Measurements from ENCODE around the gene TGM2.
A peak's percentile ranks its signal among the peaks of the same experiment; 100 is the strongest.

The TGM2 gene

DNA sequence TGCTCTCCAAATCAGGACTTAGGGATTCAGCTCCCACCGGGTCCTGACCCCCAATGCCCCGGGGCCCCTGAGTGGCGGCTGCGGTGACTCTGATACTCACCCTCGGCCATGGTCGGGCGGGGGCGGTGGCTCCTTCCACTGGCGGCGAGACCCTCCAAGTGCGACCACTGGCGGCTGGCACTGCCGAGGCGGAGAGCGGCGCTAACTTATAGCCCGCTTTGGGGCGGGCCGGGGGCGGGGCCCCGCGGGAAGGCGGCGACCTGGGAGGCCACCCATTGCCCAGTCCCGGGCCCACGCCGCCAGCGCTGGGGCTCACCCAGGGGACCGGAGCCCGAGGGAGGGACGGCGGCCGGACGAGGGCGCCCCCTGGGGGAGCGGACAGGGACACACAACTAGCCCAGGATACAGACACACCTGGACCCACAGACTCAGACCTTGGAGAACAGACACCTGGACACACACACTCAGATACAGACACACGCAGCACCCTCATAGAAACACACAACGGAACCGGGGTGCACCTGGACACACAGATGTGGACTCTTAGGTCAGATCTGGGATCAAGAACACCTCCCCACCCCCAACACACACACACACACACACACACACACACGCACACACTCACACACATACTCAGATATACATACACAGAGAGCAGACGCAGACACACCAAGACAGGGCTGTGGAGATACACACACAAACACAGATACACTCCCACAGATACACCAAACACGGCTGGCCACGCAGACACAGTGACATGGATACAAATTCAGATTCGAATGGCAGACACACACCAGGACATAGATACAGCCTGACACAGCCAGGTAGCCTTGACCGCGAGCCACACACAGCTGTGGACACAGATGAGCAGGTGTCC lies at the start of gene TGM2:
Gene TGM2 (minus strand): TSS at position 182 of the 877 bp plus-strand sequence. CDS start 72 bp downstream, at position 110.
- Mint-ChIP-seq H3K4me3 (no peak within 1 kb of the TSS), H3K4me1 (peaks cover 25% of the 10 kb centered on the region), H3K9me3 (no peaks in the 10 kb centered on the region), H3K27ac (peak within 1 kb of the TSS in 1 of 2 donors; percentile 15), H3K27me3 (peaks cover 42% of the 10 kb centered on the region)
- peak; percentile 84 for ATAC-seq
- DNase-seq, result peak; percentile 47 to 52

DNA sequence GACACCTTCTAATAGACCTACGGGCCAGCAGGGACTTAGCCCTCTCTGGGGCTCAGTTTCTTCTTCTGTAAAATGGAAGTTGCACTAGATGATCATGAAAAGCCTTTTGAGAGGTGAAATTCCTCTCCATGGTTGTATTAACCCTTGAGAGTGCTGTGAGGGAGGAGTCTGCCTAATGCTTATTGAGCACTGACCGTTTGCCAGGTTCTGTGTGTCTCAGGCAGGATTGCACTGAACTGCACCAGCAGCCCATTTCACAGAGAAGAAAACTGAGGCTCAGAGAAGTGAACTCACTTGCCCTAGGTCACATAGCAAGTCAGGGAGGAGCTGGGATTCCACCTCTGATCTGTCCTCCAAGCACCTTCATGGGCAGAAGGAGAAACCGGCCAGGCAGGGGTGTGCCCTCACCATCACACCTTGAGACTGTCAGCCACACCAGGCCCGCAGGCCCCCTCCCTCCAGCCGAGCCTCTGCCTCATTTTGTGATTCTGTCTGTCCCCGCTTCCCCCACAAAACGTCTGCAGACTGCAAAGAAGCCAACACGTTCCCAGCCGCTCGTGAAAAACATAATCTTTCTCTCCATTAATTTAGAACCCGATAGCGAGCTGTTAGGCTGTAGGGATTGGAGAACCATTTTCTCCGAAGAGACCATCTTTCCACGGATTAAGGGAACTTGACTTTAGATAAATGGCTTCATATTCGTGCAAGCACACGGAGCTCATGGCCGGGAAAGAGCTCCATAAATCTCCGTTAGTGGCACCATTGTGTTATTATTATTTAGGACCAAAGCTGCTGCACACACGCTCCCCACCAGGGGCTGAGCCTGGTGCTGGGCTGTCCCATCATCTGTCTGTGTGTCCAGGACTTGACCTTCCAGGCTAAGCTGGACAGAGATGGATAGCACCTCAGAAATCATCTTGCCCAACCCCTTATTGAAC lies 49.5 kb upstream of the TGM2 start:
- Mint-ChIP-seq H3K27ac (peak overlapping the region in 1 of 2 donors; percentile 42), H3K4me3 (no peak overlapping the region), H3K4me1 (no peaks in the 10 kb centered on the region), H3K9me3 (no peaks in the 10 kb centered on the region), H3K27me3 (peaks cover 27% of the 10 kb centered on the region)
- DNase-seq, result no peak
- no peak for ATAC-seq

DNA sequence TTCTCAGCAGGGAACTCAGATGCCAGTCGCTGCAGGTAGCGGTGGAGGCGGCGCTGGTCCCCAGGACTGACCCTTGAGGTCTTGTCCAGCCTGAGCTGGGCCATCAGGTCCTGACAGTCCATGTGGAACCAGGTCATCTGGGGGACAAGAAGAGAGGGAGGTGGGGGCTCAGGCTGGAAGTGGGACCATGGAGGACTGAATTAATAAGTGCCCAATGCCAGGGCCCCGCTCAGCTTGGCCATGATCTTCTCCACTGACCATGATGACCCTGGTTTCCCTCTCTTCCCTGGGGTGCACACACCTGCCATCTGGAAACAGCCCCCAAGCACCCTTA lies 48.5 kb upstream of the TGM2 start:
- peaks cover 31% of the 10 kb centered on the region for H3K27me3 Mint-ChIP-seq
- no peaks in the 10 kb centered on the region for H3K4me1 Mint-ChIP-seq
- ATAC-seq, result no peak
- no peaks in the 10 kb centered on the region for H3K9me3 Mint-ChIP-seq
- H3K27ac Mint-ChIP-seq, result no peak overlapping the region
- H3K4me3 Mint-ChIP-seq, result no peak overlapping the region
- no peak for DNase-seq

DNA sequence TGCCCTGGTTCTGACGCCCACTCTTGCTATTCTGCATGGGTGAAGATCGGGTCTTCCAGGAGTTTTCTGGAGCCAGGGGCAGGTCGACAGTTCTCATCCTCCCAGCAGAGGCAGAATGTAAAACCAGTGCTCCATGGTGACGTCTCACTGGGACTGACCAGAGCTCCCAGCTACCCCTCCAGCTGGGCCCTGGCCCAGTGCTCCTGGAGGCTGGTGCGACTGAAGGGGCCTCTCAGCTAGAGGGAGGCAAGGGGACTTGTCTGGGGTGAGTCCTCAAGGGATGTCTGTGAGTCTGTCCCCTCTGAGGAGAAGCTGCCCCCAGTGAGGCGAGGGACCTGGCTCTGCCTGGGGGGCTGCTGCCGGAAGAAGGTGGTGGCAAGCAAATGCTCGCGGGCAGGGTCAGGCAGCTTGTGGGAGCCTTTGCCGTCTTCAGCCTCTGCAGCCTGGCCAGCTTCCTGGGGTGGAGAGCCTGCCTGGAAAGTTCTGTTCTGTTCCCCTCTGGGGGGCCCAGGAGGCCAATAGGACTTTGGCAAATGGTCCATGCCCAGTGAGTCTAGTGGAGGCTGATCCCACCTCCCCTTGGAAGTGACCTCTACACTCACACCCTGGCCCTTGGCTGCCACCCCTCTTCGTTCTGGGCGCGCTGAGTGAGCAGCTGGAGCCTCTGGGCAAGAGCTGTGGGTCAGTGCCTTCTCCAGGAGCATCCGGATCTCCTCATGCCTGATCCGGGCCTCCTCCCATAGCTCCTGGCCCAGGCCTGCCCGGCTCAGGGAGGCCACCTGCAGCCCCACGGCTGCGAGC lies 47.9 kb upstream of the TGM2 start:
- peaks cover 36% of the 10 kb centered on the region for H3K27me3 Mint-ChIP-seq
- no peaks in the 10 kb centered on the region for H3K9me3 Mint-ChIP-seq
- H3K4me3 Mint-ChIP-seq, result no peak overlapping the region
- ATAC-seq, result no peak
- no peak overlapping the region for H3K27ac Mint-ChIP-seq
- H3K4me1 Mint-ChIP-seq, result no peaks in the 10 kb centered on the region
- DNase-seq, result no peak

DNA sequence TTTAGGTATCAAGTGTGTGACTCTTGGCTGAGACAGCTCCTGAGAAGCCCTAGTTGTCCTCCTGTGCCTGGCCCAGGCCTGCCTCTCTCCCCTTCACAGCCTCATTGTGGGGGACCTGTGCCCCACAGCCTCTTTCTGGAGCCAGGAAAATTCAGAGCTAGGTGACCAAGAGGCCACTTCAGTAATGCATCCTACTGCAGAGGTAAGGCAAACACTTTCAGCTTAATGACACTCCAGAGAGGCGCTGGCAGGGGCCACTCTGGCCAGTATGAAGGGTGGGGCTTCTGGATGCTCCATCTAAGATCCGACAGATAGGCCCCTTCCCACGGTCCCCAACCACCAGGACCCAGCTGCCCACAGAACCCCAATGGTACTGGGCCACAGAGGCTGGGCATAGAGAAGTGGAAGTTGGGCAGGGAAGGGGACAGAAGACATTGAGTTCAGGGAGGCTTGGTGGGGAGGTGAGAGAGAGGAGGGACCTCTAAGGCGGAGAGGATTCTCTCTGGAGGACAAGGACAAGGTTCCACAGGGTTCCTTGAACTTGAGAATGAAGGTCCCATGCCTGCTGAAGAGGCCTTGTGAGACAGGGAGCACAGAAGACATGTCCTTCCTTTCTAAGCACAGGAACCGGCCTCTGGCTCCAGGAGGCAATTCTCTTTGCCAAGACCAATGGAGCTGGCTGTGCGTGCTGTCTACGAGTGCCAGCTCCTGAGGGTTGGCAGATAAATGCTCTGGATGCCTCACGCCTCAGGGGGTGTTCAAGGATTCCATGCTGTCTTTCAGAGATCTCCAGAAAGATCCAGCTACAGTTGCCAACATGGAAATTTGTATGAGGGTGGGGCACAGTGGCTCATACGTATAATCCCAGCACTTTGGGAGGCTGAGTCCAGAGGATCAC lies 46.4 kb upstream of the TGM2 start:
- H3K4me3 Mint-ChIP-seq, result no peak overlapping the region
- peak overlapping the region; percentile 40 to 82 for H3K27ac Mint-ChIP-seq
- H3K27me3 Mint-ChIP-seq, result peaks cover 36% of the 10 kb centered on the region
- DNase-seq (no peak), ATAC-seq (no peak)
- no peaks in the 10 kb centered on the region for H3K9me3 Mint-ChIP-seq
- no peaks in the 10 kb centered on the region for H3K4me1 Mint-ChIP-seq

DNA sequence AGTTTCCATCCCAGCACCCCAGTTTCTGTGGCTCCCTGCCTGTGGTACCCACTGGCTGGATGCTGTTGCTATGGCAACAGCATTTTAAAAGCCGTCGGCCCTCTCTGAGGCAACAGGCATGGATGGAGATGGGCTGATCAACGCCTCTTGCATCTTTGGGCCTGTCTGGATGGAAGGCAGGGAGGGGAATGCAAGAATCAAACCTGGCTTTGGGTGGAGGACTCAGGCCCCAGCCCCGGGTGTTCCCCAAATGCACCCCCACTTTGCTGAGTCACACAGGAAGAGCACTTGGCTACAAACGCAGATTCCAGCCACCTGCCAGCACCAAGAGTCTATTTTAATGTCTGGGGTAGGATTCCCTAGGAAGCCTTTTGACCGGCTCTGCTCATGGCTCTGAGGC lies 45.7 kb upstream of the TGM2 start:
- no peak overlapping the region for H3K4me3 Mint-ChIP-seq
- ATAC-seq (no peak), DNase-seq (no peak)
- no peak overlapping the region for H3K27ac Mint-ChIP-seq
- no peaks in the 10 kb centered on the region for H3K9me3 Mint-ChIP-seq
- H3K4me1 Mint-ChIP-seq, result no peaks in the 10 kb centered on the region
- H3K27me3 Mint-ChIP-seq, result peaks cover 36% of the 10 kb centered on the region

DNA sequence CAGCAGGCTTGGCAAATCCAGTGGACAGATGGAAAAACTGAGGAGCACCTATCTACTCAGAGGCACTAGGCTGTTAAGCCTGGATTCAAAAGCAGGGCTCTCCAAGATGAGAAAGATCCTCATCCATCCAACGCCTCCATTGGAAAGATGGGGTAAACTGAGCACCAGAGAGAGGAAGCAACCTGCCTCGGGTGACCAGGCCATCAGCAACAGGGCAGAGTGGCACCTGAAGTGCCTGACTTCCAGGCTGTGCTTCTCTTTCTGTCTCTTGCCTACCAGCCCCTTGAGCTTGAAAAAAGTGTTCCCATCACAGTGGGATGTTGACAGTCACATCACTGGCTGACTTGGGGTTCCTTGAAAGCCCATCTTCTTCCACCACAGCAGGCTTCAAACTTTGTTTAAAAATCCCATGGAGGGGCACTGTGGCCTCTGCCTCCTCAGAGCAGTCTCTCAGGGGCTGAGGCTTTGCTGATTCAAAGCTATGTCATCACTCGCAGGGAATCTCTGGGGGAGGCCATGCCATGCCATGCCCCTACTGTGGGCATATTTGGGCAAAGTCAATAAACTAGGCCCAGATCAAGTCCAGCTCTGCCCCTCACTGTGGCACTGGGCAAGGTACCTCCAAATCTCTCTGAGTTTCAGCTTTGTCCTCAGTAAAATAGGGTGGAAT lies 44.8 kb upstream of the TGM2 start:
- H3K4me1 Mint-ChIP-seq, result no peaks in the 10 kb centered on the region
- H3K9me3 Mint-ChIP-seq, result no peaks in the 10 kb centered on the region
- peak overlapping the region in 1 of 2 donors; percentile 12 for H3K27ac Mint-ChIP-seq
- ATAC-seq (no peak), DNase-seq (no peak)
- H3K27me3 Mint-ChIP-seq, result peaks cover 34% of the 10 kb centered on the region
- no peak overlapping the region for H3K4me3 Mint-ChIP-seq

DNA sequence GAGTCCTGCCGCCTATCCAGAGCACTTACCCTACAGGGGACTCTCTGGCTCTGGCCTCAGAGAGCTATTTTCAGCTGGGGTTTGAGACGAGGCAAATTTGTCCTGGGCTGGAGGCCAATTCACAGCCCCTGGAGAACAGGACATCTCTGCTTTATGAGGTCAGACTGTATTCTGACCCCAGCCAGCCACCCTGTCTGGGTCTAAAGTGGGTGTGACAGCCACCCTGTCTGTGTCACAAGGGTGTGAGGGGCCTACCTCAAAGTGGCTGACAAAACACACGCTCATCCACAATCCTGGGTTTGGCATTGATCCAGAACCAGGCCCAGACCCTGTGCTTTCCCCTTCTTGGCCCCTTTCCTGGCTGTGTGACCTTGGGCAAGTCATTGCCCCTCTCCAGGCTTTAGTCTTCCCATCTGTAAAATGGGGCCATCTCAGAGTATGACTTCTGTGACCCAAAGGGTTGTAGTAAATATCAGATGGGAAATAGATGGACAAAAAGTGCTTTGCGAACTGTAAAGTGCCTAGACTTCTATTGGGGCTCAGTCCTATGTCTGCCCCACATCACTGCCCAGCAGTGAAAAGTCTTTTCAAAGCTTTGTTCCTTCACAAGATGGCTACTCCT lies 44.1 kb upstream of the TGM2 start:
- Mint-ChIP-seq H3K4me3 (no peak overlapping the region), H3K4me1 (no peaks in the 10 kb centered on the region), H3K27ac (no peak overlapping the region), H3K9me3 (no peaks in the 10 kb centered on the region), H3K27me3 (peaks cover 34% of the 10 kb centered on the region)
- DNase-seq (no peak), ATAC-seq (no peak)

DNA sequence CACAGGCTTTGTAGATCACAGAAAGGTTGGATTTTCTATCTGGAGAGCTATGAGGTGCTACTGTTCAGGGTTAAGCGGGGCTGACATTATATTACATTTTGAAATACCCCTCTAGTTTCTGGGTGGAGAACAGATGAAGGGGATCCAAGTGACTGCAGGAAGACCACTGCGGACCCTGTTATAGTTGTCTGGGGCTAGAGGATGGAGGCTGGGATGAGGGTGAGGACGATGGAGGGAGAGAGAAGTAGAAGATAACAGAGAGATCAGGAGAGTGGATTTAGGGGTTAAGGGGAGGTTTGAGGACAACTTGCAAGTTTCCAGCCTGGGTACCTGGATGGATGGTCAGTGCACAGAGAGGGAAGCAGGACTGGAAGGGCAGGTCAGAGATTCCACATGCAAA lies 43.5 kb upstream of the TGM2 start:
- H3K4me3 Mint-ChIP-seq, result no peak overlapping the region
- no peak overlapping the region for H3K27ac Mint-ChIP-seq
- peaks cover 34% of the 10 kb centered on the region for H3K27me3 Mint-ChIP-seq
- ATAC-seq, result no peak
- no peaks in the 10 kb centered on the region for H3K4me1 Mint-ChIP-seq
- no peak for DNase-seq
- H3K9me3 Mint-ChIP-seq, result no peaks in the 10 kb centered on the region

DNA sequence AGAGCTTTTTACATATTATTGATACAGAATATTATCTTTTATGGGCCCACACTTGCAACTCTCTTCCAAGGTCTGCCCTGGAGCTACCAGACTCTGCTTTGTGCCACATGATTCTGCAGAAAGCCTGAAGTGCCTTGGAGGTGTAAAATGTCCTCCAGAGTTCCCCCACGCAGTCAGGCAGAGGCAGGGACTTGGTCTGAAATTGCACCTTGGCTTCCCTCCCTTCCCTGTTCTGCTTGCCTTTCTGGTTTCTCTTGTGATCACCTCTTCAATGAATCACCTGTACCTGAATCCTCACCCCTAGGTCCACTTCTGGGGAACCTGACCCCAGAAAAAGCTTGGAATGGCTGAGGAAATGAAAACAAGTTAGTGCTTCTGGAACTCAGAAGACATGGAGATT lies 43.0 kb upstream of the TGM2 start:
- Mint-ChIP-seq H3K27me3 (peaks cover 35% of the 10 kb centered on the region), H3K9me3 (no peaks in the 10 kb centered on the region), H3K4me3 (no peak overlapping the region), H3K27ac (no peak overlapping the region), H3K4me1 (no peaks in the 10 kb centered on the region)
- no peak for DNase-seq
- no peak for ATAC-seq

DNA sequence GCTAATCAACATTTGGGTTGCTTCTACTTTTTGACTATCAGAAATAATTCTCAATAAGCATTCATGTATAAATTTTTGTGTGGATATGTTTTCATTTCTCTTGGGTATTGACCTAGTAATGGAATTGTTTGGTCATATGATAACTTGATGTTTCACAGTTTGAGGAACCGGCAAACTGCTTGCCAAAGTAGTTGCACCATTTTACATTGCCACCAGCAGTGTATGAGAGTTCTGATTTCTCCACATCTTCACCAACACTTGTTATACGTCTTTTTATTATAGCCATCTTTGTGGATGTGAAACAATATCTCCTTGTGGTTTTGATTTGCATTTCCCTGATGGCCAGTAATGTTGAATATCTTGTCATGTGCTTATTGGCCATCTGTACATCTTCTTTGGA lies 42.6 kb upstream of the TGM2 start:
- Mint-ChIP-seq H3K27me3 (peaks cover 40% of the 10 kb centered on the region), H3K27ac (peak overlapping the region in 1 of 2 donors; percentile 57), H3K9me3 (no peaks in the 10 kb centered on the region), H3K4me1 (no peaks in the 10 kb centered on the region), H3K4me3 (no peak overlapping the region)
- ATAC-seq, result no peak
- DNase-seq, result no peak

DNA sequence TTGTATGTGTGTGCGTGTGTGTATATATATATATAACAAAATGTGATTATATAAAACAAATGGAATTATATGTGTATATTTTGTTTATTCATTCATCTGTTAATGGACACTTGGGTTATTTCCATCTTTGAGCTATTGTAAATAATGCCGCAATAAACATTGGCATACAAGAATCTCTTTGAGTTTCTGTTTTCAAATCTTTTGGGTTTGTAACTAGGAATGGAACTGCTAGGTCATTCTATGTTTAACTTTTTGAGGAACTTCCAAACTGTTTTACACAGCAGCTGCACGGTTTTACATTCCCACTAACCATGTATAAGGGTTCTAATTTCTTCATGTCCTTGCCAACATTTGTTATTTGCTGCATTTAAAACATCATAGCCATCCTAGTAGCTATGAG lies 39.9 kb upstream of the TGM2 start:
- Mint-ChIP-seq H3K4me3 (no peak overlapping the region), H3K4me1 (no peaks in the 10 kb centered on the region), H3K27ac (peak overlapping the region in 1 of 2 donors; percentile 34), H3K9me3 (no peaks in the 10 kb centered on the region), H3K27me3 (peaks cover 39% of the 10 kb centered on the region)
- DNase-seq (no peak), ATAC-seq (no peak)

DNA sequence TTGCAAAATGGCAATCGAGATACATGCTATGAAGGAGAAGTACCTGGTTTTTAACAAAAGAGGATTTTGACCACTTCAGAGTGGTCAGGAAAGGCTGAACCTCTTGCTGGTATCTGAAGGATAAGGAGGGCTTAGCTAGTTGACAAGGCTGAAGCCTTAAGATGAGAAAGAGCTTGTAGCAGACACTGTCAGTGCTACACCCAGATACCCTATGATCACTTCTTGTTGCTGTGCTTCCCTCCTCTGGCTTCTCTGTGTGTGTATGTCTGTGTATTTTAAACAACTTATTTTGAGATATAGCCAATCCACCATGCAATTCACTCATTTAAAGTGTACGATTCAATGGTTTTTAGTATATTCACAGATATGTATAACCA lies 38.9 kb upstream of the TGM2 start:
- H3K4me1 Mint-ChIP-seq, result no peaks in the 10 kb centered on the region
- H3K9me3 Mint-ChIP-seq, result no peaks in the 10 kb centered on the region
- no peak overlapping the region for H3K4me3 Mint-ChIP-seq
- DNase-seq, result no peak
- H3K27me3 Mint-ChIP-seq, result peaks cover 39% of the 10 kb centered on the region
- no peak overlapping the region for H3K27ac Mint-ChIP-seq
- no peak for ATAC-seq
